ENCODE data around the gene DMRT3.
"Not testable (repeated sequence)": the region's sequence is repeated elsewhere in the genome, so short reads cannot be mapped to it uniquely, and the experiment has no call there.

Gene DMRT3

DNA sequence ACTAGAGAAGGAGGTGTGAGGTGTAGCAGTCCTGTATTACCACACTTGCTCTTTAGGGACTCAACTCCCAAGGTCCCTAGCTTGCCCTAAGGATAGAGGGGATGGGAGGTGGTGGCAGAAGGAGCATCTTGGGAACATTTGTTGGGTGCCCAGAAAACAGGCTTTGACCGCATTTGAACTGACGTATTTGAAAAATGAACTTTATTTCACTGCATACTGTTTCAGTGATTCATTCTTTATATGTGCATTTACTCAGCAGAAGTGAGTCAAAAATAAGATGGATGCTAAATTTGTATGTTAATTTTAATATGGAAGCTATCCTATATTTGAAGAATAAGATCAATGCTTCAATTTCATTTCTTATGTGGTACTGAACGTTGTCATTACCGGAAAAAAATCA lies 18.7 kb downstream of the DMRT3 start:
- no peak overlapping the region for H3K27ac ChIP-seq
- no peak for TF ChIP-seq CTCF (conservative IDR thresholded peaks at IDR 0.05)

GRCh38 chr9:995781-996180 lies 19.3 kb downstream of the DMRT3 start:
- no peak for TF ChIP-seq ZFX (IDR thresholded peaks at IDR 0.05)
- no peak for TF ChIP-seq CTCF (conservative IDR thresholded peaks at IDR 0.05)
- H3K27ac ChIP-seq = no peak overlapping the region

DNA sequence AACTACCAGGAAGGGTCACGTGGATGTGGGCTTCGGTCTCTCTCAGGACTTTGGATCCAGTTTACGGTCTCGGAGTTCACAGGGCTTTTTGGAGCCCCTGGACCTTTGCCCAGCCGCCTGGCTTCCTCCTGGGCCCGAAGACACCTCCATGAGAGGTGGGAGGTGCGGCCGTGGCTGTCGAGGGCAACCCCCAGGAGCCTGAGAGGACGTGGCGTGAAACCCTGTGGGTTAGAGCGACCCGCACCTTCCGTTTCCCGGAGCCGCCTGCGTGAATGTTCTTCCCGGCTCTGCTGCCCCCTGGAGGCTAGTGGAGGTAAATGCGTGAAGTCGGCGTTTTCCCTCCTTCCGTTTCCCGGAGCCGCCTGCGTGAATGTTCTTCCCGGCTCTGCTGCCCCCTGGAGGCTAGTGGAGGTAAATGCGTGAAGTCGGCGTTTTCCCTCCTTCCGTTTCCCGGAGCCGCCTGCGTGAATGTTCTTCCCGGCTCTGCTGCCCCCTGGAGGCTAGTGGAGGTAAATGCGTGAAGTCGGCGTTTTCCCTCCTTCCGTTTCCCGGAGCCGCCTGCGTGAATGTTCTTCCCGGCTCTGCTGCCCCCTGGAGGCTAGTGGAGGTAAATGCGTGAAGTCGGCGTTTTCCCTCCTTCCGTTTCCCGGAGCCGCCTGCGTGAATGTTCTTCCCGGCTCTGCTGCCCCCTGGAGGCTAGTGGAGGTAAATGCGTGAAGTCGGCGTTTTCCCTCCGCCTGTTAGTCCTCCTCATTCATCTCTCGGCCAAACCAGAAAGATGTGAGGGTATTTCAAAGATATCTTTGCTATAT lies 22.1 kb downstream of the DMRT3 start:
- not testable (repeated sequence) for H3K27ac ChIP-seq
- 0 out of 2 replicates have a peak, but pooled peaks have one; percentile 9 for TF ChIP-seq CTCF (conservative IDR thresholded peaks at IDR 0.05)

GRCh38 chr9:1001838-1002237 lies 25.4 kb downstream of the DMRT3 start:
- no peak for TF ChIP-seq CTCF (conservative IDR thresholded peaks at IDR 0.05)
- TF ChIP-seq ZFX (IDR thresholded peaks at IDR 0.05) = no peak
- H3K27ac ChIP-seq = no peak overlapping the region

- TF ChIP-seq CTCF (conservative IDR thresholded peaks at IDR 0.05) (no peak), ZFX (IDR thresholded peaks at IDR 0.05) (no peak)
- H3K27ac ChIP-seq = no peak overlapping the region
Measured at GRCh38 chr9:1002678-1003077, 26.2 kb downstream of the DMRT3 start.

- TF ChIP-seq CTCF (conservative IDR thresholded peaks at IDR 0.05) (peak; percentile 83), ZFX (IDR thresholded peaks at IDR 0.05) (no peak)
- no peak overlapping the region for H3K27ac ChIP-seq
Measured at GRCh38 chr9:1005043-1005667, 28.7 kb downstream of the DMRT3 start.

DNA sequence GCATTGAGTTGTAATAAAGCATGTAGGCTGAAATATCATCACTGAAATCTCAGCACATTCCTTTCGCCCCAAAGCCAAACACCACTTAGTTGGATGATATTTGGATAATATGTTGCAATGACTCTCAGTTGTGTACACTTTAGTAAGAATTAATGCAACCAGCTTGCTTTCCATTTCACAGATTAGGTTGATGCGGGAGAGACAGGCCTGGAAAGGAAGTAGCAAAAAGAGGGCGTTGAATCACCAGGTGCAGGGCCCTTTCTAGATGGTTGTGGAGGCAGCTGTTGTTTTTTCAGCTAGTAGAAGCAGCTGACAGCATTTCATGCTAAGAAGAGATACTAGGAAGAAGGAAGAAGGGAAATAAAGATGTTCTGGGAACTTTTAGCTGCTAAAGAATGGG lies 30.9 kb downstream of the DMRT3 start:
- TF ChIP-seq ZFX (IDR thresholded peaks at IDR 0.05) (no peak), CTCF (conservative IDR thresholded peaks at IDR 0.05) (no peak)
- no peak overlapping the region for H3K27ac ChIP-seq

Measured in C4-2B (cell line).